HG03159 (cell line): ENCODE measurements around the gene CDC14B.

ENCODE experiments used
- ATAC-seq: cut with Tn5 transposase; IDR thresholded peaks from one replicate; pipeline ENCODE4 v1.9.1; 2021; ENCODE audit warnings: mild to moderate bottlenecking, moderate library complexity; ENCODE audit not compliant: unreplicated experiment

CDC14B gene

GRCh38 chr9:96450613-96451528 lies 168.8 kb downstream of the CDC14B start:
- no peak for ATAC-seq
